VCaP (cell line): ENCODE measurements around the gene LPP.

Source experiments
- H3K27ac ChIP-seq: fragments of 450-650 bp; 2 replicates; pipeline ENCODE4 v1.5.1; 2017
- CTCF ChIP-seq: fragments of 450-650 bp; conservative IDR thresholded peaks from 2 replicates; pipeline ENCODE4 v1.5.1; 2017; ENCODE audit warnings: mild to moderate bottlenecking, moderate library complexity

LPP gene

GRCh38 chr3:188220097-188220788 lies 66.3 kb downstream of the LPP start:
- TF ChIP-seq CTCF = no peak
- no peak overlapping the region for H3K27ac ChIP-seq

- no peak for TF ChIP-seq CTCF
- H3K27ac ChIP-seq = no peak overlapping the region
Measured at GRCh38 chr3:188220988-188221818, 67.2 kb downstream of the LPP start.

- H3K27ac ChIP-seq = no peak overlapping the region
Measured at GRCh38 chr3:188223936-188224335, 70.0 kb downstream of the LPP start.

GRCh38 chr3:188227442-188227841 lies 73.5 kb downstream of the LPP start:
- no peak for TF ChIP-seq CTCF
- H3K27ac ChIP-seq = no peak overlapping the region

More at GRCh38 chr3:188223936-188224335, 70.0 kb downstream of the LPP start:
- TF ChIP-seq CTCF = no peak

- no peak for TF ChIP-seq CTCF
- H3K27ac ChIP-seq = peak overlapping the region; percentile 52
Measured at GRCh38 chr3:188229177-188229576, 75.2 kb downstream of the LPP start.

GRCh38 chr3:188229726-188230125 lies 75.8 kb downstream of the LPP start:
- H3K27ac ChIP-seq = peak overlapping the region; percentile 52
- no peak for TF ChIP-seq CTCF

- TF ChIP-seq CTCF = no peak
- H3K27ac ChIP-seq = no peak overlapping the region
Measured at GRCh38 chr3:188230962-188231361, 77.0 kb downstream of the LPP start.
